GM23248 (cell line): ENCODE data around the gene CHRM4. TPM values are rescaled to one million over a fixed set of nuclear protein-coding genes. Genes with fewer than 3 reads are reported as not detected.

ENCODE experiments used
- DNase-seq: peaks from one replicate; pipeline ENCODE4 v3.0.0-alpha.2; 2015
- H2AFZ ChIP-seq: fragments of 200-600 bp; sonication (generic); 2 replicates; pipeline ENCODE4 v1.6.1; 2016; ENCODE audit warnings: antibody characterized with exemption
- H3F3A ChIP-seq: fragments of 200-600 bp; sonication (generic); 2 replicates; pipeline ENCODE4 v1.6.1; 2016; ENCODE audit warnings: mild to moderate bottlenecking, antibody characterized with exemption, mixed run types; ENCODE audit not compliant: insufficient read depth
- H3K27ac ChIP-seq: fragments of 200-600 bp; sonication (generic); 2 replicates; pipeline ENCODE4 v1.5.1; 2016; ENCODE audit warnings: mild to moderate bottlenecking
- H3K27me3 ChIP-seq: fragments of 200-600 bp; sonication (generic); replicated peaks from 2 replicates; pipeline ENCODE4 v1.6.1; 2016; ENCODE audit warnings: mild to moderate bottlenecking; ENCODE audit not compliant: insufficient read depth
- H3K36me3 ChIP-seq: fragments of 200-600 bp; sonication (generic); 2 replicates; pipeline ENCODE4 v1.6.1; 2016; ENCODE audit warnings: low read depth, mild to moderate bottlenecking
- H3K4me1 ChIP-seq: fragments of 200-600 bp; sonication (generic); 2 replicates; pipeline ENCODE4 v1.6.1; 2016; ENCODE audit warnings: mild to moderate bottlenecking; ENCODE audit not compliant: insufficient read depth
- H3K4me2 ChIP-seq: fragments of 200-600 bp; sonication (generic); one replicate; pipeline ENCODE4 v1.6.1; 2016; ENCODE audit warnings: mild to moderate bottlenecking; ENCODE audit not compliant: unreplicated experiment
- H3K4me3 ChIP-seq: fragments of 200-600 bp; sonication (generic); 2 replicates; pipeline ENCODE4 v1.5.1; 2016; ENCODE audit warnings: mild to moderate bottlenecking
- H3K79me2 ChIP-seq: fragments of 200-600 bp; sonication (generic); 2 replicates; pipeline ENCODE4 v1.6.1; 2016; ENCODE audit warnings: mild to moderate bottlenecking; ENCODE audit not compliant: insufficient read depth
- H3K9ac ChIP-seq: fragments of 200-600 bp; sonication (generic); 2 replicates; pipeline ENCODE4 v1.6.1; 2016; ENCODE audit warnings: mild to moderate bottlenecking
- H3K9me2 ChIP-seq: fragments of 200-600 bp; sonication (generic); 2 replicates; pipeline ENCODE4 v1.6.1; 2016; ENCODE audit warnings: mixed run types, mild to moderate bottlenecking, moderate library complexity; ENCODE audit not compliant: insufficient read depth
- H3K9me3 ChIP-seq: fragments of 200-600 bp; sonication (generic); one replicate; pipeline ENCODE4 v1.6.1; 2017; ENCODE audit warnings: low read depth
- H4K20me1 ChIP-seq: fragments of 200-600 bp; sonication (generic); 2 replicates; pipeline ENCODE4 v1.6.0; 2016; ENCODE audit not compliant: insufficient read depth
- EZH2 ChIP-seq: fragments of 200-600 bp; sonication (generic); IDR thresholded peaks from 2 replicates; pipeline ENCODE4 v1.6.1; 2018; ENCODE audit warnings: antibody characterized with exemption, mild to moderate bottlenecking; ENCODE audit not compliant: insufficient read depth, poor library complexity, severe bottlenecking
- EZH2phosphoT487 ChIP-seq: fragments of 200-600 bp; sonication (generic); IDR thresholded peaks from 2 replicates; pipeline ENCODE4 v1.6.1; 2018; ENCODE audit warnings: antibody characterized with exemption, moderate library complexity, mild to moderate bottlenecking, low read depth; ENCODE audit not compliant: insufficient read depth
- WGBS, 2 experiments: methylation state at CpG; one replicate each; pipeline ENCODE4 v1.1.6; 2015 to 2017; ENCODE audit warnings: low lambda C conversion rate in 2 of 2, low coverage in 1 of 2; ENCODE audit errors: missing lambda C conversion rate in 2 of 2; 5-methylcytosine and 5-hydroxymethylcytosine counted together
- in situ Hi-C: fragments of 300-500 bp; cut with MboI; formaldehyde crosslinking; loops from 2 replicates; pipeline ENCODE4 v1.15.0; 2020
- polyA plus RNA-seq: library from polyadenylated mRNA; unstranded; fragments of >200 nt; fragmentation: Nextera tagmentation; extraction: Ambion mirVana; gene quantifications from 2 replicates; pipeline ENCODE4 v1.2.1, GENCODE V29; 2016
- total RNA-seq: library from RNA; depleted of rRNA; stranded (reverse); fragments of >200 nt; shearing (Covaris generic); gene quantifications from 2 replicates; pipeline ENCODE4 v1.2.3, GENCODE V29; 2014

Gene CHRM4
- total and polyA plus RNA-seq, 2 experiments from 2014 or later, result not detected

- Histone ChIP-seq H4K20me1 (no peaks in the 10 kb centered on the region), H3K4me2 (no peak overlapping the region), H3K27me3 (no peaks in the 10 kb centered on the region; the same call in 1 of the 2 replicates), H3K36me3 (no peaks in the 10 kb centered on the region), H3K4me3 (no peak overlapping the region), H2AFZ (no peak overlapping the region), H3K79me2 (no peaks in the 10 kb centered on the region), H3K9me2 (no peaks in the 10 kb centered on the region), H3K9ac (no peak overlapping the region), H3K9me3 (no peaks in the 10 kb centered on the region), H3F3A (no peaks in the 10 kb centered on the region), H3K27ac (no peak overlapping the region), H3K4me1 (0 out of 2 replicates have a peak, but pooled peaks cover 4% of the 10 kb centered on the region)
- no peak for TF ChIP-seq EZH2phosphoT487
- no peak for TF ChIP-seq EZH2
- DNase-seq, result no peak
- 69 to 73% methylated on average over 13 of the region's 13 CpGs for WGBS, 2 experiments
- in situ Hi-C loops, result no loop called here
These were observed 53.8 kb downstream of the CHRM4 start for GRCh38 chr11:46337626-46338345.

- H3K4me3 ChIP-seq, result no peak overlapping the region
- H3K9me2 ChIP-seq, result no peaks in the 10 kb centered on the region
- H2AFZ ChIP-seq, result no peak overlapping the region
- TF ChIP-seq EZH2, result no peak
- TF ChIP-seq EZH2phosphoT487, result no peak
- H3K9me3 ChIP-seq, result no peaks in the 10 kb centered on the region
- H3F3A ChIP-seq, result peaks cover 2% of the 10 kb centered on the region; the same call in 1 of the 2 replicates
- 0 out of 2 replicates have a peak, but pooled peaks cover 4% of the 10 kb centered on the region for H3K4me1 ChIP-seq
- H3K4me2 ChIP-seq, result no peak overlapping the region
- in situ Hi-C loops, result no loop called here
- no peaks in the 10 kb centered on the region for H3K79me2 ChIP-seq
- no peak overlapping the region for H3K27ac ChIP-seq
- no peak overlapping the region for H3K9ac ChIP-seq
- WGBS, 2 experiments, result 76 to 79% methylated on average over 12 of the region's 12 CpGs
- H3K36me3 ChIP-seq, result no peaks in the 10 kb centered on the region
- H3K27me3 ChIP-seq, result peaks cover 10% of the 10 kb centered on the region
- DNase-seq, result peak; percentile 68
- H4K20me1 ChIP-seq, result no peaks in the 10 kb centered on the region
These were observed 54.9 kb downstream of the CHRM4 start for GRCh38 chr11:46336563-46337180.

- Histone ChIP-seq H3K4me3 (no peak overlapping the region), H3K27ac (no peak overlapping the region), H3K9ac (no peak overlapping the region), H3K79me2 (no peaks in the 10 kb centered on the region), H3K9me2 (no peaks in the 10 kb centered on the region), H3K4me1 (0 out of 2 replicates have a peak, but pooled peaks cover 4% of the 10 kb centered on the region), H2AFZ (no peak overlapping the region), H4K20me1 (no peaks in the 10 kb centered on the region), H3K9me3 (no peaks in the 10 kb centered on the region), H3K27me3 (peaks cover 14% of the 10 kb centered on the region), H3K36me3 (no peaks in the 10 kb centered on the region), H3K4me2 (no peak overlapping the region), H3F3A (peaks cover 8% of the 10 kb centered on the region; the same call in 1 of the 2 replicates)
- in situ Hi-C loops, result no loop called here
- WGBS, 2 experiments, result 87 to 88% methylated on average over 11 of the region's 11 CpGs
- DNase-seq, result no peak
- no peak for TF ChIP-seq EZH2phosphoT487
- TF ChIP-seq EZH2, result no peak
These were observed 55.5 kb downstream of the CHRM4 start for GRCh38 chr11:46335890-46336562.

- no peak for TF ChIP-seq EZH2
These were observed 56.3 kb downstream of the CHRM4 start for GRCh38 chr11:46335271-46335670.

More at GRCh38 chr11:46335271-46335670, 56.3 kb downstream of the CHRM4 start:
- Histone ChIP-seq H3K27ac (no peak overlapping the region), H3F3A (peaks cover 8% of the 10 kb centered on the region; the same call in 1 of the 2 replicates), H4K20me1 (no peaks in the 10 kb centered on the region), H3K9ac (no peak overlapping the region), H3K9me3 (no peaks in the 10 kb centered on the region), H2AFZ (no peak overlapping the region), H3K9me2 (no peaks in the 10 kb centered on the region), H3K4me1 (0 out of 2 replicates have a peak, but pooled peaks cover 4% of the 10 kb centered on the region), H3K27me3 (peaks cover 14% of the 10 kb centered on the region), H3K4me2 (no peak overlapping the region), H3K4me3 (no peak overlapping the region), H3K79me2 (no peaks in the 10 kb centered on the region), H3K36me3 (no peaks in the 10 kb centered on the region)
- no peak for DNase-seq
- in situ Hi-C loops, result no loop called here
- 87 to 96% methylated on average over 6 of the region's 6 CpGs for WGBS, 2 experiments
